HCEC 1CT (cell line): ENCODE measurements around the gene CCDC116.
"Not testable (repeated sequence)": the region's sequence is repeated elsewhere in the genome, so short reads cannot be mapped to it uniquely, and the experiment has no call there.

Experiments used
- DNase-seq: peaks from one replicate; pipeline ENCODE4 v3.0.0-alpha.2; 2017

The CCDC116 gene

DNA sequence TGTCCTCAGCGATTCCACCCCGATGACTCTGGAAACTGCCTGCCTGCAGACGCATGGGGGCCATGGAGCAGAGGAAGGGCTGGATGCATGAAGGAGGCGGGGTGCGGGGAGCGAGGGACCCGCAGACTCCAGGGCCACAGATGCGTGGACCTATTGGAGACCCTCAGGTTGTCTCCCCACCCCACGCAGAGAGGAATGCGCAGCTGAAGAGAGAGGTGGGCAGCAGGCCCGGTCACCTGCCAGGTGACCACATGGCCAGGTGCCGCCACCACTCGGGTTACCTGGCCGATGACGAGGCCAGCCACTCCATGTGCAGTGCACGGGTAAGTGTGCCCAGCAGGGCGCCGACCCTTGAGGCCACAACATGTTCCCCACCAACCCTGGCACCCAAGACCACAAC, 371 bp downstream of the CCDC116 start:
- DNase-seq: no peak

DNA sequence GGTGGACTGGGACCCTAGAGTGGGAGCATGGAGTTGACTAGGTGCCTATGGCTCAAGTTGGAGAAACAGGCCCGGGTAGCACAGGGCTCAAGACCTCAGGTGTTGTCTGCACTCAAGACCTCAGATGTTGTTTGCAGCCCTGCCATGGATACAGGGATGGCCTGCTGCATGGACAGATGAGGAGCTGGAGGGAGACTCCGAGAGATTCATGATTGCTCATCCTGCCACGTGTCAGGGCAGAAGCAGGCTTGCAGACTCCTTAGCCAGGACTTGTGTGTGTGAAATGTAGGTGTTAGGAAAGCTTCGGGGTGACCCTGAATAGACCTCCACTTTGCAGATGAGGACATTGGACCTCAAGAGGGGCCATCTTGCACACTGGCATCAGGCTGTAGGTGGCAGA, 921 bp downstream of the CCDC116 start:
- DNase-seq: no peak

DNA sequence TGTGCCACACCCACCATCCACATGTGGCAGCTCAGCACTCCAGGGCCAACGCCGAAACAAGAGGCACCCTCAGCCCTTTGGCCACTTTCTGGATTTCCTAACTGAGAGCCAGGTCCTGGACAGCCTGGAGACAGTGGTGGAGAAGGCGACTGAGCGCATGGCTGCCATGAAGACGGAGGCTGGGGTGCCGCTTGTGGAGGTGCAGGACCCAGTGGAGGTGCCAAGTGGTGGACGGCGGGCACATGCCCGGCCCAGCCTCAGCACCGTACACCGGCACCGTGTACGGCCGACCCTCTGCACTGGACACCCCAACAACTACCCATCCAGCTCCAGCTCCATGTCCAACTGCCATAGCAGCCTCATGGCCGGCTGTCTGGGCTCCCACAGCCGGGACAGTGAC, 1.5 kb downstream of the CCDC116 start:
- DNase-seq: no peak

DNA sequence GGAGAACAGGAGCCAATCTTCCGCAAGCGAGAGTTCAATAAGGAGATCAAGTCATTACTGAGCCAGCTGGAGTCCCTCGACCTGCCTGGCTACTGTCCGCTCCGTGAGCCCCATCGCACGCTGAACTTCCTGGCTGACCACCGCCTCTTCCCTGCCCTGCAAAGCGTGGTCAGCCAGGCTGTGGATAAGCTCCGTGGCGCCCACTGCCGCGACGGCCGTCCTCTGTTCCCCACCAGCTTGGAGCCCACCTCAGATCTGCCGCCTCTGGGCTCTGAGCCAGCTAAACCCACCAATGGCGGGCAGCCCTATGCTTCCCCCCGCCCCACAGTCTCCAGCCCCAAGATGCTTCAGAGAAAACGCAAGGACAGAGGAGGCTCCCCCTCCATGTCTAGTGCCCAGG, 2.3 kb downstream of the CCDC116 start:
- no peak for DNase-seq

- no peak for DNase-seq
Observed at GRCh38 chr22:21635771-21636510, 3.4 kb downstream of the CCDC116 start.

DNA sequence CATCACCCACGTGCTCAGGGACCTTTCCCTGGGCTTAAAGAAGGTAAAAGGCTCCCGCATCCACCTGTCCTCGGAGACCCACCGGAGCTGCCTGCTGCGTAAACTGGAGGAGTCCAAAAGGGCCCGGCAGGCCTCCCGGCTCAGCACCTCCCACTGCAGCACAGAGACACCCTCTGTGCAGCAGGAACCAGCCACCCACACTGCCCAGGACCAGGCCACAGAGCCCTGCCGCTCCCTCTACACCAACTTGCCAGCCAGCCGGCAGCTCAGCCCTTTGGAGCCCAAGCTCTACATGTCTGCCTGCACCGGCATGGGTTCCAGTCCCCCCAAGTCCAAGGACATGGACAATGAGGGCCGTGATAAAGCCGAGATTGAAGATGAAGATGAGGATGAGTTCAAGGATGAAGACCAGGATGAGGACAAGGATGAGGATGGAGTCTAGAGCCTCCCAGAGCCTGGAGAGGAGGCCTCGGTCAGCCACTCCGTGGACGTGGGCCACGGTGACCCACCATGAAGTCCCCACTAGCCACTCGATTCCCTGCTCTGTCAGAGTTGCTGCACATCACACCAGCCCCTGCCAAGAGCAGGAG, 4.2 kb downstream of the CCDC116 start:
- DNase-seq: no peak

- not testable (repeated sequence) for DNase-seq
Observed at GRCh38 chr22:21637450-21637849, 4.9 kb downstream of the CCDC116 start.

GRCh38 chr22:21639359-21639758, 6.8 kb downstream of the CCDC116 start:
- no peak for DNase-seq

DNA sequence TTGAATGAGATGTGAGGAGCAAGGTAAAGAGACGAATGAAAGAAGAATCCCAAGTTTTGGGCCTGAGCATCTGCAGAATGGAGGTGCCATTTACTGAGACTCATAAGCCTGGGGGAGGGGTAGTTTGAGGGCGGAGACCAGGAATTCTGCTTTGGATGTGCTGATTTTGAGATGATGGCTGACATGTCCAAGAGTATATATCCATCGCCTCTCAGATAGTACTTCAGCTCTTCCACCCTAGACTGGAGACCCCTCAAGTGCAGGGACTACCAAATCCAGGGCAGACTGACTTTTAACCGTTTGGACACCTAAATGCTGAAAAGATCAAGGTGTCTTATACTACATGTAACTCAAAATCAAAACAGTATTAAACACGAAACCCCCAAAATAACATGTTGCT, 8.2 kb downstream of the CCDC116 start:
- no peak for DNase-seq

DNA sequence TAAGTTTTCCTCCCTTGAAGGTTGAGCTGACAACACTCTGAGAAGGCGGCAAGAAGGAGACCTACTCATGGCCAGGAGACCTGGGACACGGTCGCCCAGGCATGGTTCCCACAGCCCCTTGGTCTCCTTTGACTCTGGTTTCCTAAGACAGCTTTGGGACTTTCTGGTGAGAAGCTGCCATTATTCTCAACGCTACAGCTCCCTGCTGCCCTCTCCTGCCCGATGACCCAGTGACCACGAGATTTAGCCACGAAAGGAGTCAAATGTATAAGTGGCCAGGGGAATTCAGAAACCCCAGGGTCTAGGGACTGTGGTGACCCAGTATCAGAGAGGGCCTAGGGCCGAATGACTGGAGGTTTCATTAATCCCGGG, 8.8 kb downstream of the CCDC116 start:
- peak; percentile 48 for DNase-seq

DNA sequence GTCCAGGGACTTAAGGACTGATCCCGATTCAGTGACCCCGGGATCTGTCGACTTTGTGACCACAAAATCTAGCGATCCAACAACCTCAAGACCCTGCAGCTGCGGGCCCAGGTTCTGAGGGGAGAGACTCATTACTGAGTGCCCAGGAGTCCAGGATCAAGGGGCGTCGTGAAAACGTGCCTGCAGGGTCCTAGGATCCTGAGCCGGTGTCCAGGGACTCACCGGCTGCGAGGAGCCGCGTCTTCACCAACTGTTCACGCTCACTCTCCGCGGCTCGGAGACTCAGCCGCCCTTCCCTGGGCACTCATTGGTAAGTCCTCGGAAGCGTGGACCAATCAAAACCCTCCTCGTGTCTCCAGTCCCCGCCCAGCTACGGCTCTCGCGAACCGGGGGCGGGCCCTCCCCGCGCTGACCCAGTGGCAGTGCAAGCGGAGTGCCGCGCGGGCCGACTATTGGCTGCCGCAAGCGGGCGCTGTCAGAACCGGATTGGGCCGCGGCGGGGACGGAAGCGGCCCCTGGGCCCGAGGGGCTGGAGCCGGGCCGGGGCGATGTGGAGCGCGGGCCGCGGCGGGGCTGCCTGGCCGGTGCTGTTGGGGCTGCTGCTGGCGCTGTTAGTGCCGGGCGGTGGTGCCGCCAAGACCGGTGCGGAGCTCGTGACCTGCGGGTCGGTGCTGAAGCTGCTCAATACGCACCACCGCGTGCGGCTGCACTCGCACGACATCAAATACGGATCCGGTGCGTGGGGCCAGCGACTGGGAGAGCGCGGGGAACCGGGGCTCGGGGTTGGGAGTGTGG, 9.4 kb downstream of the CCDC116 start, which contains the start of gene SDF2L1:
Gene SDF2L1, plus strand, starts transcription at position 514 of the 795 bp plus-strand sequence. Its CDS starts 35 bp downstream, at position 549.
- DNase-seq: peak; percentile 98

GRCh38 chr22:21642584-21643448, 10.3 kb downstream of the CCDC116 start:
- peak; percentile 48 for DNase-seq

- DNase-seq: no peak
Observed at GRCh38 chr22:21643533-21644357, 11.2 kb downstream of the CCDC116 start.

- not testable (repeated sequence) for DNase-seq
Observed at GRCh38 chr22:21645513-21645912, 13.0 kb downstream of the CCDC116 start.

DNA sequence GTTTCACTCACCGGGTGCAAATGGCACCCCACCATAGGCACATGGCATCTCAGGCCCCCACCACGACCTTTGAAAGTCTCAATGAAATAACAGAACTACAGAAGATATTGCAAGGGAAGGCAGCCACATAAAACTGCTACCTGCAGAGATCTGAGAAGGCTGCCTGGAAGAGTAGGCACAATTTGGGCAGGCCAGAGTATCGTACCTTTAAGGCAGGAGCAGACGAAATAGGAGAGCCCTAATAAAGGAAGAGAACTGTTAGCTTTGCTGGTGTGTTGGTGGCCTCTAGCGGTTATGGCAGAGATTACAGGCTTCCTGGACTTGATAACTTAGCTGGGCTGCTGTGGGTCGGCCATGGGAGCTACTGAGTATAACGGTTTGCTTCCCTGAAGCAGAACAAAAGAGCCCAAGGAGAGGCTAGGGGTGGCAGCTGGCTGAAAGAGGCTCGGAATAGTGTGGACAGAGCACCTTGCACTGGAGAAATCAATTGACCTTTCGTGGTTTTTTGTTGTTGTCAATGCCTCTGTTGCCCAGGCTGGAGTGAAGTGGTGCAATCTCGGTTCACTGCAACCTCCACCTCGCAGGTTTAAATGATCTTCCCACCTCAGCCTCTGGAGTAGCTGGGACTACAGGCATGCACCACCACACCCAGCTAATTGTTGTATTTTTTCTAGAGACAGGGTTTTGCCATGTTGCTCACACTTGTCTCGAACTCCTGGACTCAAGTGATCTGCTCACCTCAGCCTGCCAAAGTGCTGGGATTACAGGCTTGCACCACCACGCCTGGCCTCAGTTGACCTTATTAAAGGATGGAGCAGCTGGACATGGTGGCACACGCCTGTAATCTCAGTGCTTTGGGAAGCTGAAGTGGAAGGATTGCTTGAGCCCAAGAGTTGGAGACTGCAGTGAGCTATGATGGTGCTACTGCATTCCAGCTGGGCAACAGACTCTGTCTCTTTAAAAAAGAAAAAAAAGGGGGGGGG, 14.3 kb downstream of the CCDC116 start:
- DNase-seq: peak; percentile 71

GRCh38 chr22:21650280-21650679, 17.7 kb downstream of the CCDC116 start:
- no peak for DNase-seq

- no peak for DNase-seq
Observed at GRCh38 chr22:21650823-21651520, 18.4 kb downstream of the CCDC116 start.

DNA sequence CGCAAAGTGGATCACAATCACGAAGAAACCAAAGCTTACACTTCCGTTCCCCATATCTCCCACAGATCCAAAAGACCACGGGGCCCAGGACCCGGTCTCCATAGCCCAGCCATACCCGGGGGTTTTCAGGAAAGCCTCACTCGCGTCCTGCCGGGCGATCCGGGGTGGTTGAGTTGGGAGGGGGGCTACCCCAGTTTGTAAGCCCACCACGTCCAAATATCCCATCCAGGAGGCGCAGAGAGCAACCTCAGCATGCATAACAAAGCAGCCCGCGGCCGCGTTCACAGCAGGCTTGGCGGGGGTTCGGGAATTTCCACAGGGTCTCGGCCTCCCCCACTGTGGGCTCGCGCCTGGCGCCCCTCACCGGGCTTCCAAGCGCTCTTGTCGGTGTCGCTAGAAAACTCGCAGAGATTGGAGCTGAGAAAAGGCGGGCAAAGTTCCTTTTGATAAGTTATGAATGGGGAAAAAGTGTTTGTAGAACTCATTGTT, 19.0 kb downstream of the CCDC116 start:
- DNase-seq: no peak

GRCh38 chr22:21652010-21652546, 19.5 kb downstream of the CCDC116 start:
- DNase-seq: peak; percentile 80
